HCT116 (cell line): ENCODE measurements around the gene DHX16. TPM values are rescaled to one million over a fixed set of nuclear protein-coding genes. Genes with fewer than 3 reads are reported as not detected.

Source experiments
- ATAC-seq: fragments of 200-7000 bp; cut with Tn5 transposase; 2 replicates; pipeline ENCODE4 v1.9.1; 2020; ENCODE audit warnings: mild to moderate bottlenecking, moderate library complexity
- BruUV-seq: library from RNA; stranded (reverse); fragments of 400-500 nt; replicated peaks from 2 replicates; lab custom pipeline; 2021; lab: Mats Ljungman, UMichigan
- CTCF ChIA-PET: fragments of 300-600 bp; sonication (Branson Sonifier 250); formaldehyde crosslinking; loops from one replicate; lab custom pipeline; 2021; ENCODE audit warnings: antibody characterized with exemption; lab: Charles Lee
- POLR2A ChIA-PET: fragments of 300-600, 350-600 bp; sonication (Branson Sonifier 250); formaldehyde crosslinking; loops from one replicate; lab custom pipeline; 2021; ENCODE audit warnings: antibody characterized with exemption; lab: Charles Lee
- RAD21 ChIA-PET, 2 experiments: fragments of 300-600 bp; sonication (Branson Sonifier 250); formaldehyde crosslinking; loops; one replicate each; lab custom pipeline; 2023; ENCODE audit warnings: low total read pairs in 2 of 2; ENCODE audit not compliant: uncharacterized antibody in 2 of 2, unreplicated experiment in 2 of 2, low non-redundant PET in 1 of 2; lab: Charles Lee
- DNase-seq: peaks from one replicate; pipeline ENCODE4 v3.0.0-alpha.2; 2010; ENCODE audit warnings: low read depth, low spot score
- H2AFZ ChIP-seq: fragments of 200-600 bp; shearing (Covaris generic), sonication (generic); 2 replicates; pipeline ENCODE4 v1.6.1; 2017; ENCODE audit warnings: low read depth, mixed run types, mixed read lengths, antibody characterized with exemption, low read length; ENCODE audit not compliant: poor library complexity, severe bottlenecking
- H3K27ac ChIP-seq: 2 replicates; pipeline ENCODE4 v1.5.1; 2012; ENCODE audit warnings: low read depth, low read length
- H3K27me3 ChIP-seq: fragments of 200-600 bp; sonication (generic); 2 replicates; pipeline ENCODE4 v1.6.1; 2016; ENCODE audit warnings: mixed run types, low read length, mixed read lengths; ENCODE audit not compliant: insufficient read depth
- H3K36me3 ChIP-seq, 2 experiments: fragments of 200-500 bp in 1 of 2; fragments of 200-600 bp in 1 of 2; sonication (Bioruptor generic) in 1 of 2; sonication (generic) in 1 of 2; 2 replicates each; pipeline versions ENCODE4 v1.5.1 to v1.6.1; 2014 to 2016; ENCODE audit warnings: low read length in 2 of 2, inconsistent platforms in 1 of 2, mixed read lengths in 1 of 2, mixed run types in 1 of 2; ENCODE audit not compliant: insufficient read depth in 2 of 2, control insufficient read depth in 1 of 2
- H3K4me1 ChIP-seq, 2 experiments: fragments of 200-600 bp in 1 of 2; sonication (generic) in 1 of 2; 2 replicates each; pipeline versions ENCODE4 v1.5.1 to v1.6.1; 2012 to 2017; ENCODE audit warnings: low read length in 2 of 2, inconsistent platforms in 1 of 2, mild to moderate bottlenecking in 1 of 2, mixed read lengths in 1 of 2, mixed run types in 1 of 2, moderate library complexity in 1 of 2; ENCODE audit not compliant: insufficient read depth in 2 of 2, control insufficient read depth in 1 of 2
- H3K4me2 ChIP-seq: fragments of 200-600 bp; sonication (generic); 2 replicates; pipeline ENCODE4 v1.6.1; 2017; ENCODE audit warnings: mixed run types, low read length, mixed read lengths
- H3K4me3 ChIP-seq, 2 experiments: fragments of 200-600 bp in 1 of 2; sonication (generic) in 1 of 2; replicated peaks in 1 of 2; 2 replicates each; pipeline ENCODE4 v1.5.1; 2011 to 2016; ENCODE audit warnings: low read length in 2 of 2, control low read depth in 1 of 2, low read depth in 1 of 2, mild to moderate bottlenecking in 1 of 2, mixed read lengths in 1 of 2, mixed run types in 1 of 2
- H3K79me2 ChIP-seq: fragments of 200-600 bp; sonication (generic); 2 replicates; pipeline ENCODE4 v1.6.1; 2017; ENCODE audit warnings: mild to moderate bottlenecking, mixed run types, low read length, moderate library complexity, mixed read lengths; ENCODE audit not compliant: insufficient read depth
- H3K9ac ChIP-seq: fragments of 200-600 bp; sonication (generic); 2 replicates; pipeline ENCODE4 v1.6.1; 2016; ENCODE audit warnings: low read length, mixed read lengths
- H3K9me2 ChIP-seq: fragments of 200-600 bp; sonication (generic), shearing (Covaris generic); 2 replicates; pipeline ENCODE4 v1.6.1; 2017; ENCODE audit warnings: mixed run types, mild to moderate bottlenecking, moderate library complexity; ENCODE audit not compliant: insufficient read depth
- H3K9me3 ChIP-seq, 2 experiments: fragments of 200-500 bp in 1 of 2; fragments of 200-600 bp in 1 of 2; sonication (Bioruptor generic) in 1 of 2; sonication (generic) in 1 of 2; 2 replicates each; pipeline ENCODE4 v1.6.1; 2014 to 2017; ENCODE audit warnings: low read length in 2 of 2, mixed read lengths in 2 of 2, inconsistent platforms in 1 of 2, low read depth in 1 of 2, mild to moderate bottlenecking in 1 of 2, mixed run types in 1 of 2, moderate library complexity in 1 of 2; ENCODE audit not compliant: control insufficient read depth in 1 of 2, insufficient read depth in 1 of 2
- H4K20me1 ChIP-seq: fragments of 200-600 bp; sonication (generic), shearing (Covaris generic); 2 replicates; pipeline ENCODE4 v1.6.1; 2017; ENCODE audit warnings: mixed run types, mild to moderate bottlenecking, moderate library complexity; ENCODE audit not compliant: insufficient read depth
- ATF3 ChIP-seq: IDR thresholded peaks from 2 replicates; pipeline ENCODE4 v1.6.1; 2012
- CBX3 ChIP-seq: IDR thresholded peaks from 2 replicates; pipeline ENCODE4 v1.6.1; 2012; ENCODE audit warnings: low read depth
- CTCF ChIP-seq, 3 experiments: fragments of 200-600 bp in 1 of 3; sonication (generic) in 1 of 3; IDR thresholded peaks in 2 of 3; conservative IDR thresholded peaks in 1 of 3; 2 replicates each; pipeline ENCODE4 v1.5.1; 2012 to 2017; ENCODE audit warnings: low read depth in 2 of 3, low read length in 2 of 3, antibody characterized with exemption in 1 of 3, borderline replicate concordance in 1 of 3, control low read depth in 1 of 3, mild to moderate bottlenecking in 1 of 3, mixed read lengths in 1 of 3, mixed run types in 1 of 3, moderate library complexity in 1 of 3; ENCODE audit not compliant: insufficient read depth in 1 of 3
- POLR2A ChIP-seq: IDR thresholded peaks from 2 replicates; pipeline ENCODE4 v1.7.0; 2011; ENCODE audit warnings: borderline replicate concordance; ENCODE audit not compliant: insufficient read depth, insufficient read length; ENCODE audit errors: extremely low read depth
- POLR2AphosphoS5 ChIP-seq: IDR thresholded peaks from 2 replicates; pipeline ENCODE4 v1.6.1; 2011; ENCODE audit warnings: mild to moderate bottlenecking, low read depth, low read length, moderate library complexity
- SIN3A ChIP-seq: IDR thresholded peaks from 2 replicates; pipeline ENCODE4 v1.6.1; 2012; ENCODE audit warnings: low read depth
- ZNF274 ChIP-seq: fragments of 200-500 bp; sonication (Bioruptor generic); IDR thresholded peaks from 2 replicates; pipeline ENCODE4 v1.6.1; 2014; ENCODE audit warnings: mild to moderate bottlenecking, low read depth, low read length, inconsistent platforms
- intact Hi-C: fragments of 100-400 bp; cut with micrococcal nuclease; formaldehyde crosslinking; loops from 2 replicates; pipeline ENCODE4 v1.10.0; 2022
- total RNA-seq: library from RNA; stranded (reverse); gene quantifications from one replicate; pipeline ENCODE4 v1.2.1, GENCODE V29; 2021; ENCODE audit not compliant: unreplicated experiment

Gene DHX16
- total RNA-seq, 1 experiment from 2014 or later: 46.0 TPM

GRCh38 chr6:30615219-30615957 lies 57.4 kb downstream of the DHX16 start:
- Histone ChIP-seq H3K4me1 (peaks cover 13 to 40% of the 10 kb centered on the region in 2 experiments), H3K36me3 (peaks cover 14 to 33% of the 10 kb centered on the region in 2 experiments), H3K9me3 (no peaks in the 10 kb centered on the region), H3K27me3 (no peaks in the 10 kb centered on the region), H3K4me2 (peak overlapping the region; percentile 87), H3K4me3 (peak overlapping the region; percentile 92 to 94), H3K79me2 (peaks cover 76% of the 10 kb centered on the region), H3K9me2 (no peaks in the 10 kb centered on the region)
- CTCF ChIA-PET: interaction anchor here (1.3 to 3.6 kb wide), 3 partner anchors 57 to 133 kb away, joined by 4 to 26 read pairs (median 5); partner anchors contain the start of gene DHX16
- DNase-seq (peak; percentile 75), ATAC-seq (no peak)
- POLR2A ChIA-PET: interaction anchor here (0.7 to 3.5 kb wide), 26 partner anchors 11 to 472 kb away, joined by 3 to 17 read pairs (median 6); partner anchors contain the start of genes ABCF1, ATAT1, GNL1 and MDC1
- TSS peak; percentile 7 for BruUV-seq
- TF ChIP-seq ZNF274 (no peak), POLR2A (peak; percentile 98), POLR2AphosphoS5 (peak; percentile 93), CTCF (IDR thresholded peaks at IDR 0.05 in 2 of 3, conservative IDR thresholded peaks at IDR 0.05 in 1 of 3; ENCODE audit: borderline replicate concordance in 1 of 3, insufficient read depth in 1 of 3, low read depth in 2 of 3, low read length in 2 of 3) (no peak), ATF3 (no peak), SIN3A (no peak), CBX3 (no peak)
- TF ChIP-seq, all 23 proteins: peak for 2
- Histone ChIP-seq H4K20me1 (no peaks in the 10 kb centered on the region; the same call in 1 of the 2 replicates), H3K9ac (peak overlapping the region; percentile 98), H2AFZ (no peak overlapping the region), H3K27ac (peak overlapping the region; percentile 87)
- intact Hi-C loops: loop anchor here (10.0 kb wide), 1 partner anchor 199 kb away; no protein-coding TSS in a partner anchor
- RAD21 ChIA-PET: interaction anchor here (0.5 to 0.7 kb wide), 2 partner anchors 17 to 19 kb away, joined by 3 to 4 read pairs; no protein-coding TSS in a partner anchor
